H1 (cell line): ENCODE measurements around the gene ARHGEF40. TPM values are rescaled to one million over a fixed set of nuclear protein-coding genes. Genes with fewer than 3 reads are reported as not detected.

Source experiments
- CTCF ChIA-PET: fragments of 300-600 bp; sonication (Branson Sonifier 250); formaldehyde crosslinking; loops from one replicate; lab custom pipeline; 2021; ENCODE audit not compliant: partially characterized antibody; lab: Charles Lee
- POLR2A ChIA-PET: fragments of 300-600 bp; sonication (Branson Sonifier 250); formaldehyde crosslinking; loops from one replicate; lab custom pipeline; 2021; ENCODE audit warnings: inconsistent platforms; ENCODE audit not compliant: partially characterized antibody; lab: Charles Lee
- DNase-seq, 2 experiments: peaks; one replicate each; pipeline versions ENCODE4 v3.0.0 to v3.0.0-alpha.2; 2010 to 2022; ENCODE audit warnings: low spot score in 2 of 2, low read depth in 1 of 2, mixed read lengths in 1 of 2
- FAIRE-seq: peaks from 2 replicates; lab custom pipeline; 2011; peaks lifted over from hg19 to GRCh38; lab: Jason Lieb, UNC
- H2AFZ ChIP-seq: 2 replicates; pipeline ENCODE4 v1.8.1; 2012; ENCODE audit warnings: low read length, inconsistent platforms
- H2AK5ac ChIP-seq: 2 replicates; pipeline ENCODE4 v1.6.1; 2013; ENCODE audit warnings: low read depth, low read length
- H2BK120ac ChIP-seq: replicated peaks from 2 replicates; pipeline ENCODE3; 2013; ENCODE audit warnings: low read depth, low read length, inconsistent platforms
- H2BK12ac ChIP-seq: 2 replicates; pipeline ENCODE4 v1.6.1; 2013; ENCODE audit warnings: low read depth, low read length
- H2BK15ac ChIP-seq: 2 replicates; pipeline ENCODE4 v1.6.1; 2013; ENCODE audit warnings: low read length
- H2BK20ac ChIP-seq: 2 replicates; pipeline ENCODE4 v1.6.1; 2013; ENCODE audit warnings: low read length
- H2BK5ac ChIP-seq: 2 replicates; pipeline ENCODE4 v1.6.1; 2013; ENCODE audit warnings: low read depth, low read length
- H3K14ac ChIP-seq: 2 replicates; pipeline ENCODE4 v1.6.1; 2013; ENCODE audit warnings: inconsistent platforms; ENCODE audit not compliant: insufficient read length
- H3K18ac ChIP-seq: 2 replicates; pipeline ENCODE4 v1.6.1; 2013; ENCODE audit warnings: low read length; ENCODE audit errors: extremely low read depth
- H3K23ac ChIP-seq: 2 replicates; pipeline ENCODE4 v1.6.1; 2013; ENCODE audit warnings: inconsistent platforms; ENCODE audit not compliant: insufficient read length
- H3K23me2 ChIP-seq: 2 replicates; pipeline ENCODE4 v1.6.1; 2013; ENCODE audit warnings: low read depth, low read length
- H3K27ac ChIP-seq: 2 replicates; pipeline ENCODE4 v1.6.1; 2011; ENCODE audit warnings: low read depth, low read length, inconsistent platforms
- H3K27me3 ChIP-seq, 4 experiments: replicated peaks in 1 of 4; 1 replicate in 1 of 4; 2 replicates in 3 of 4; pipeline versions ENCODE4 v1.6.1 to v1.8.1; 2011 to 2013; ENCODE audit warnings: low read length in 3 of 4, mild to moderate bottlenecking in 3 of 4, inconsistent platforms in 2 of 4, mixed read lengths in 2 of 4, moderate library complexity in 1 of 4; ENCODE audit not compliant: control insufficient read depth in 3 of 4, insufficient read depth in 3 of 4; ENCODE audit errors: extremely low read depth in 1 of 4
- H3K36me3 ChIP-seq, 4 experiments: 2 replicates each; pipeline versions ENCODE4 v1.6.1 to v1.8.1; 2011 to 2013; ENCODE audit warnings: mild to moderate bottlenecking in 4 of 4, low read length in 3 of 4, moderate library complexity in 2 of 4, control low read depth in 1 of 4, inconsistent platforms in 1 of 4; ENCODE audit not compliant: insufficient read depth in 4 of 4, control insufficient read depth in 2 of 4
- H3K4ac ChIP-seq: replicated peaks from 2 replicates; pipeline ENCODE3; 2013; ENCODE audit warnings: low read length, low read depth, mixed read lengths, inconsistent platforms; ENCODE audit not compliant: insufficient read length
- H3K4me1 ChIP-seq, 4 experiments: replicated peaks in 1 of 4; 1 replicate in 1 of 4; 2 replicates in 3 of 4; pipeline versions ENCODE4 v1.6.1 to v1.8.1; 2011 to 2013; ENCODE audit warnings: low read length in 3 of 4, inconsistent platforms in 2 of 4, mixed read lengths in 1 of 4; ENCODE audit not compliant: insufficient read depth in 4 of 4, control insufficient read depth in 3 of 4
- H3K4me2 ChIP-seq, 2 experiments: 2 replicates each; pipeline versions ENCODE4 v1.6.1 to v1.8.1; 2011 to 2013; ENCODE audit warnings: low read depth in 2 of 2, low read length in 2 of 2, control low read depth in 1 of 2, inconsistent platforms in 1 of 2, mild to moderate bottlenecking in 1 of 2; ENCODE audit not compliant: insufficient read depth in 1 of 2
- H3K4me3 ChIP-seq, 4 experiments: fragments of 200-600, 300-600 bp in 1 of 4; sonication (generic), shearing (Covaris generic), sonication (Bioruptor Twin) in 1 of 4; 2 replicates each; pipeline versions ENCODE4 v1.5.1 to v1.8.1; 2011 to 2016; ENCODE audit warnings: low read length in 4 of 4, low read depth in 3 of 4, control low read depth in 2 of 4, inconsistent platforms in 2 of 4, mild to moderate bottlenecking in 2 of 4, mixed read lengths in 1 of 4, moderate library complexity in 1 of 4; ENCODE audit not compliant: insufficient read depth in 2 of 4; ENCODE audit errors: extremely low read depth in 1 of 4
- H3K56ac ChIP-seq: replicated peaks from 2 replicates; pipeline ENCODE3; 2013; ENCODE audit warnings: low read depth, mild to moderate bottlenecking, mixed read lengths, low read length, inconsistent platforms; ENCODE audit not compliant: insufficient read length
- H3K79me1 ChIP-seq: 2 replicates; pipeline ENCODE4 v1.6.1; 2013; ENCODE audit warnings: low read depth, low read length, control low read depth
- H3K79me2 ChIP-seq, 2 experiments: 2 replicates each; pipeline versions ENCODE4 v1.6.1 to v1.8.1; 2012 to 2013; ENCODE audit warnings: low read length in 2 of 2, mild to moderate bottlenecking in 2 of 2, inconsistent platforms in 1 of 2; ENCODE audit not compliant: insufficient read depth in 2 of 2, control insufficient read depth in 1 of 2
- H3K9ac ChIP-seq, 4 experiments: replicated peaks in 1 of 4; 1 replicate in 1 of 4; 2 replicates in 3 of 4; pipeline versions ENCODE4 v1.6.1 to v1.8.1; 2011 to 2013; ENCODE audit warnings: low read depth in 3 of 4, low read length in 3 of 4, control low read depth in 2 of 4, mild to moderate bottlenecking in 2 of 4, moderate library complexity in 2 of 4, inconsistent platforms in 1 of 4; ENCODE audit errors: extremely low read depth in 1 of 4
- H3K9me3 ChIP-seq, 2 experiments: 2 replicates each; pipeline versions ENCODE4 v1.6.1 to v1.8.1; 2012 to 2013; ENCODE audit warnings: mild to moderate bottlenecking in 2 of 2, moderate library complexity in 2 of 2, control low read depth in 1 of 2, inconsistent platforms in 1 of 2, low read depth in 1 of 2, low read length in 1 of 2, mixed read lengths in 1 of 2; ENCODE audit not compliant: insufficient read depth in 2 of 2
- H4K20me1 ChIP-seq, 2 experiments: replicated peaks in 1 of 2; 2 replicates each; pipeline versions ENCODE3 to v1.8.1; 2011 to 2013; ENCODE audit warnings: inconsistent platforms in 2 of 2, low read length in 2 of 2, mild to moderate bottlenecking in 1 of 2; ENCODE audit not compliant: insufficient read depth in 2 of 2, control insufficient read depth in 1 of 2
- H4K5ac ChIP-seq: 2 replicates; pipeline ENCODE4 v1.6.1; 2013; ENCODE audit warnings: low read length, low read depth, mixed read lengths, inconsistent platforms; ENCODE audit not compliant: insufficient read length
- H4K8ac ChIP-seq: 2 replicates; pipeline ENCODE4 v1.8.0; 2013; ENCODE audit warnings: mild to moderate bottlenecking, moderate library complexity, low read length, inconsistent platforms; ENCODE audit not compliant: insufficient read depth; ENCODE audit errors: extremely low read depth
- H4K91ac ChIP-seq: replicated peaks from 2 replicates; pipeline ENCODE3; 2013; ENCODE audit warnings: low read length, mixed read lengths, inconsistent platforms; ENCODE audit not compliant: insufficient read length
- BACH1 ChIP-seq: IDR thresholded peaks from 2 replicates; pipeline ENCODE4 v1.6.1; 2012; ENCODE audit warnings: low read length, improper control_type of control experiment
- BRCA1 ChIP-seq: IDR thresholded peaks from 2 replicates; pipeline ENCODE4 v1.6.1; 2012; ENCODE audit warnings: low read depth, low read length, improper control_type of control experiment
- CBX5 ChIP-seq: fragments of 300-800, 300-1000 bp; sonication (generic); IDR thresholded peaks from 2 replicates; pipeline ENCODE4 v1.7.1; 2016; ENCODE audit warnings: antibody characterized with exemption, low read length, low read depth
- FOSL1 ChIP-seq: IDR thresholded peaks from 2 replicates; pipeline ENCODE4 v1.6.1; 2011; ENCODE audit warnings: mild to moderate bottlenecking, low read depth, low read length, moderate library complexity; ENCODE audit not compliant: insufficient read depth
- RAD21 ChIP-seq, 2 experiments: IDR thresholded peaks in 1 of 2; conservative IDR thresholded peaks in 1 of 2; 2 replicates each; pipeline ENCODE4 v1.6.1; 2011; ENCODE audit warnings: low read depth in 2 of 2, low read length in 2 of 2, improper control_type of control experiment in 1 of 2, inconsistent platforms in 1 of 2, mild to moderate bottlenecking in 1 of 2, moderate library complexity in 1 of 2
- SIRT6 ChIP-seq: IDR thresholded peaks from one replicate; pipeline ENCODE4 v1.7.1; 2012; ENCODE audit warnings: low read length, inconsistent platforms
- SP2 ChIP-seq: IDR thresholded peaks from 2 replicates; pipeline ENCODE4 v1.6.1; 2012; ENCODE audit warnings: mild to moderate bottlenecking, low read length, inconsistent platforms
- ZNF274 ChIP-seq: IDR thresholded peaks from 2 replicates; pipeline ENCODE4 v1.7.0; 2012; ENCODE audit warnings: low read length, borderline replicate concordance; ENCODE audit errors: extremely low read depth
- WGBS, 2 experiments: shearing (Covaris generic) in 1 of 2; methylation state at CpG; one replicate each; pipeline versions ENCODE4 v1.1.6 to v1.1.7; 2013 to 2015; ENCODE audit warnings: low lambda C conversion rate in 2 of 2, mixed read lengths in 2 of 2, inconsistent platforms in 1 of 2, low coverage in 1 of 2, missing lambda C conversion rate in 1 of 2; ENCODE audit not compliant: insufficient replicate concordance in 2 of 2, insufficient coverage in 1 of 2, insufficient read length in 1 of 2; ENCODE audit errors: extremely low coverage in 1 of 2, missing lambda C conversion rate in 1 of 2; 5-methylcytosine and 5-hydroxymethylcytosine counted together
- polyA plus RNA-seq, 7 experiments: library from polyadenylated mRNA; depleted of rRNA in 3 of 7; stranded (reverse) in 5 of 7; unstranded in 2 of 7; fragments of >200 nt in 5 of 7; fragments of 200-250 nt in 2 of 7; gene quantifications; 1 replicate in 5 of 7; 2 replicates in 1 of 7; 4 replicates in 1 of 7; pipeline versions ENCODE4 v1.2.1 to v1.2.3, GENCODE V29; 2011 to 2013; ENCODE audit warnings: missing spikeins in 2 of 7, mixed read lengths in 2 of 7
- total RNA-seq: library from RNA; stranded (reverse); fragmentation: NEBNext Ultra II Directional; extraction: Animal tissue kit (Norgen Biotek cat#: 25700); gene quantifications from 2 replicates; pipeline ENCODE4 v1.2.1, GENCODE V29; 2021

ARHGEF40 gene
- total and polyA plus RNA-seq, 2 of the 8 experiments (the other 6 are each of a cell fraction or from before 2014, with no cell fraction given), result 53.1 to 101 TPM

GRCh38 chr14:21050597-21050996, 19.5 kb upstream of the ARHGEF40 start:
- no peak for FAIRE-seq
- no peak for DNase-seq
- Histone ChIP-seq H3K27me3 (no peaks in the 10 kb centered on the region), H3K4me2 (no peak overlapping the region), H3K9me3 (no peaks in the 10 kb centered on the region), H3K79me1 (no peaks in the 10 kb centered on the region), H2BK5ac (no peak overlapping the region), H3K4ac (no peak overlapping the region), H3K79me2 (no peaks in the 10 kb centered on the region), H2BK12ac (no peak overlapping the region), H3K9ac (no peak overlapping the region), H3K23ac (no peak overlapping the region), H4K5ac (no peak overlapping the region), H3K18ac (no peak overlapping the region)
- POLR2A ChIA-PET, result no interaction called here
- CTCF ChIA-PET, result interaction anchor here (1.2 to 2.4 kb wide), 5 partner anchors 10 to 42 kb away, joined by 4 to 10 read pairs (median 7); partner anchors contain the start of gene ARHGEF40
- TF ChIP-seq BRCA1, result no peak
- no peak for TF ChIP-seq SP2
- no peak for TF ChIP-seq CBX5
- no peak for TF ChIP-seq BACH1
- TF ChIP-seq SIRT6, result no peak
- TF ChIP-seq RAD21 (IDR thresholded peaks at IDR 0.05 in 1 of 2, conservative IDR thresholded peaks at IDR 0.05 in 1 of 2; ENCODE audit: low read depth in 2 of 2, low read length in 2 of 2), result no peak
- no peak for TF ChIP-seq FOSL1
- TF ChIP-seq ZNF274, result no peak
- TF ChIP-seq, all 59 proteins: peak for 0
- Histone ChIP-seq H2BK20ac (no peak overlapping the region), H2BK15ac (no peak overlapping the region), H3K4me3 (no peak overlapping the region), H3K56ac (no peak overlapping the region), H3K4me1 (peaks cover 0 to 3% (median 0%) of the 10 kb centered on the region in 4 experiments; a peak in 1 of 7 replicates), H3K14ac (no peak overlapping the region), H4K8ac (no peak overlapping the region), H2AK5ac (no peak overlapping the region), H2AFZ (no peak overlapping the region), H2BK120ac (no peak overlapping the region), H3K36me3 (no peaks in the 10 kb centered on the region), H3K27ac (no peak overlapping the region), H4K20me1 (no peaks in the 10 kb centered on the region), H4K91ac (no peak overlapping the region), H3K23me2 (no peaks in the 10 kb centered on the region)
- 83% methylated on average over 3 of the region's 3 CpGs; no CpG with 5 or more reads in 1 of the 2 experiments for WGBS, 2 experiments
